Suppressor macrophage treated with lipopolysaccharide for 4 hours (primary cell): ENCODE data around the gene PRKAB1.

Source experiments
- DNase-seq: peaks from one replicate; pipeline ENCODE4 v3.0.0-alpha.2; 2020

Gene PRKAB1

DNA sequence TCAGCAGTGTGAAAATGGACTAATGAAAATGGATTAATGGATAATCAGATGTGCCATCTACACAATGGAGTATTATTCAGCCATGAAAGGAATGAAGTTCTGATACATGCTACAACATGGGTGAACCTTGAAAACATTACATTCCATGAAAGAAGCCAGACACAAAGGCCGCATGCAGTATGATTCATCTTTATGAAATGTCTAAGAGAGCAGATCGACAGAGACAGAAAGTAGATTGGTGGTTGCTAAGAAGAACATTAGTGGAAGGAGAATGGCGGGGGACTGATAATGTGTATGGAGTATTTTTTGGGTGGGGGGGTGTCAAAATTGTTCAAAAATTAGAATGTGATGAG is 47.3 kb downstream of the PRKAB1 start:
- DNase-seq: no peak

- no peak for DNase-seq
Observed at GRCh38 chr12:119718141-119718540, 50.2 kb downstream of the PRKAB1 start.

DNA sequence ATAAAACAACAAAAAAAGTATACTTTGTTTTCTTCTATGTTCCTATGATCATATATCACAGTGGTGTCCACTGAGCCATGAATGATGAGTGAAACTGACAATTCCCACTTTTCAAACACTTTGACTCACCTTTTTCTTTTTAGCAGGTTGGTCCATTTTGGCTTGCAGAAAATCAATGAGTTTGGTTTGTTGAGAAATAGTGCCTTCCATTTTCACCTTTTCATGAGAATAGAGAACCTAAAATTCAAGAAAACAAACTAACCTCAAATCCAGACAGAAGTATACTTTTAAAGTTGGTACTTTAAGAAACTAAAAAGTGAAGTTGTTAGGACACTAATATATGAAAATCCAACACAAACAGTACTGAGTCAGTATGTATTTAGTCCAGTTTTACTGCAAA is 52.4 kb downstream of the PRKAB1 start:
- no peak for DNase-seq

DNA sequence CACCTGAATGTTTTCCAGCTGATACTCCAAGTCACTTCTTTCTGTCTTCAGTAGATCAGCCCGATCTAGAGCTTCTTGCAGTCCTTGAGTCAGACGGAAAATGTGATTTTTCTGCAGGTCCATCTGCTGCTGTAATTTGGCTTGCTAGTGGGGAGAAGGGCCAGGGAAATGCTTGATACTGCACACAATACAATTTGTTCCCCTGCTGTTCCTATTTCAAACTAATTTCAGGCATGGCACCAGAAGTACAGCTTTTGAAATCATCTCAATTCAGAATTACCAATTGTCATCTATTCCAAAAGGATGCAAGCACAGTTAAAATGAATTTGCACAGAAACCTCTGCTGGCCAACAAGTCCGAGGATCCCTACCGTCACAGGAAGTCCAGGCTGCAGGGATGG is 53.4 kb downstream of the PRKAB1 start:
- DNase-seq: no peak

DNA sequence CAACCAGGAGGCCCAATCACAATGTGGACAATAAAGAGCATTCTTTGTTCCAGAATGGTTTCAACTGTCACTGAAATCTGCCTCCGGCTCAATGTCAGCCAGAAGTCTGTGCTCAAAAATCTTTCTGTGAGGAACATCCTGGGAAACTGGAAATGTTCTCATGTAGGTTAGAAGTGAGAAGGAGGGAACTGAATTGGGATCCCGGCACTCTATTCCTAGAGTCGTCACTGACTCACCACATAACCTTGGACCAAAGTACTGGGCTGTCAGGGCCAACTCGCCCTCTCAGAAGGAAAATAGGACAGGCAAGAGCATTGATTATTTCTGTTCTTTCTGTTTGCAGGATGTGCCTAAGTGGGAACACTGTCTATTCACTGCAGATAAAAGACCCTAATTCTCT is 57.6 kb downstream of the PRKAB1 start:
- no peak for DNase-seq

DNA sequence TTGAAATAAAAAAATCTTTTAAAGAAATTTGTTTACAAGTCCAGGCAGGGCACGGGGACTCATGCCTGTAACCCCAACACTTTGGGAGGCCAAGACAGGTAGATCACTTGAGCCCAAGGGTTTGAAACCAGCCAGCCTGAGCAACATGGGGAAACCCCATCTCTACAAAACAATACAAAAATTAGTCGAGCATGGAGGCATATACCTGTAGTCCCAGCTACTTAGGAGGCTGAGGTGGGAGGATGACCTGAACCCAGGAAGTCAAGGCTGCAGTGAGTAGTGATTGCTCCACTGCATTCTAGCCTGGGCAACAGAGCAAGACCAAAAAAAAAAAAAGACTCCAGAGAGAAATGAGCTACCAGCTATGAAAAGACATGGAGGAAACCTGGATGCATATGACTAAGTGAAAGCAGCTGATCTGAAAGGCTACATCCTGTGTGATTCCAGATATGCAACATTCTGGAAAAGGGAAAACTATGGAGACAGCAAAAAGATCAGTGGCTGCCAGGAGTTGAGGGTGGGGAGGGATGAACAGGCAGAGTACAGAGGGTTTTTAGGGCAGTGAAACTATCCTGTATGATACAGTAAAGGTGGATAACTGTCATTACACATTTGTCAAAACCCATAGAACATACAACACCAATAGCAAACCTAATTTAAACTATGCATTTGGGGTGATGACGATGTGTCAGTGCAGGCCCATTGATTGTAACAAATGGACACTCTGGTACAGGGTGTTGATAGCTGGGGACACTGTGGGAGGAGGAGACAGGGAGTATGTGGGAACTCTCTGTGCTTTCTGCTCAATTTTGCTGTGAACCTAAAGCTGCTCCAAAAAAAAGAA is 59.9 kb downstream of the PRKAB1 start:
- no peak for DNase-seq

- DNase-seq: no peak
Observed at GRCh38 chr12:119728444-119728745, 60.5 kb downstream of the PRKAB1 start.

GRCh38 chr12:119729871-119730270 is 61.9 kb downstream of the PRKAB1 start:
- no peak for DNase-seq

DNA sequence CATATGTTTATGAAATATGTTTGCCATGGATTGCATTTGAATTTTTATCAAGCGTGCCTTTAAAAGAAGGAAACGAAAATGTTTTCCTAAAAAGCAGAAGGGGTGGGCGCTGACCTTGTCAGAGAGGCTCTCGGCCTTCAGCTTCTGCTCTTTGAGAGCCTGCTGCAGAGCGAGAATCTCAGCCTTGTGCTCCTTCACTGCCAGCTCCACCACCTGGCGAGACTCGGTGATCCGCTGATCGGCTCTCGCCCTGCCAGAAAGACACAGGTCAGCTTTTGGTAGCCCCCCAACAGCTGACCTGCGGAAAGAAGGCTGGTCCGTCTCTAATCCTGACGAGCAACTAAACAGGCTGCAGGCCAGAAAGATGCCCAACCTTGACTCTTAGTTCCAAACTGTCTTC is 62.4 kb downstream of the PRKAB1 start:
- DNase-seq: no peak
